ENCODE results near the gene KIFC3. TPM values are rescaled to one million over a fixed set of nuclear protein-coding genes. Genes with fewer than 3 reads are reported as not detected.
"Not testable (repeated sequence)": the region's sequence is repeated elsewhere in the genome, so short reads cannot be mapped to it uniquely, and the experiment has no call there.

The KIFC3 gene
- total RNA-seq, 2 donors from 2014 or later = 40.6 to 59.5 TPM

DNA sequence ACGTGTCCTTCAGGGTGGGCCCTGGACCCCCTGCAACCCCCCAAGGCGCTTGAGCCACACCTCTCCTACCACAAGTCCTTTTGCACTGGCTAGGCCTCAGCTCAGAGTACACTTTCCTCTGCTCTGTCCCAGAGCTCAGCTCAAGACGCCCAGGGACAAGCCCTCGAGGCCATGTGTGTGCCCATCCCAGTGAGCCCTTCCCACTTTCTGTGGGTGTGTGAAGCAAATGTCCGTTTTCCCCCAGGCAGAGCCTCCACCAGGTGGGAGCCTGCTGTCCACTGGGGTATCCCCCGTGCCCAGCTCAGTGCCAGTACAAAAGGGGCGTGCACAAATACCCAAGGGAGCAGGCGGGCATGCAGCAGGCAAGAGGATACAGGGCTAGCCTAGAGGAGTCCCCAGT is 18.4 kb downstream of the KIFC3 start:
- Histone ChIP-seq H3K27me3 (no peaks in the 10 kb centered on the region), H3K27ac (no peak overlapping the region), H3K9me3 (no peaks in the 10 kb centered on the region), H3K4me1 (peaks cover 0 to 25% of the 10 kb centered on the region in 2 donors), H3K4me3 (no peak overlapping the region), H3K36me3 (peaks cover 27% of the 10 kb centered on the region)
- no peak for DNase-seq (ENCODE audit: low spot score)
- TF ChIP-seq, protein P1, sequence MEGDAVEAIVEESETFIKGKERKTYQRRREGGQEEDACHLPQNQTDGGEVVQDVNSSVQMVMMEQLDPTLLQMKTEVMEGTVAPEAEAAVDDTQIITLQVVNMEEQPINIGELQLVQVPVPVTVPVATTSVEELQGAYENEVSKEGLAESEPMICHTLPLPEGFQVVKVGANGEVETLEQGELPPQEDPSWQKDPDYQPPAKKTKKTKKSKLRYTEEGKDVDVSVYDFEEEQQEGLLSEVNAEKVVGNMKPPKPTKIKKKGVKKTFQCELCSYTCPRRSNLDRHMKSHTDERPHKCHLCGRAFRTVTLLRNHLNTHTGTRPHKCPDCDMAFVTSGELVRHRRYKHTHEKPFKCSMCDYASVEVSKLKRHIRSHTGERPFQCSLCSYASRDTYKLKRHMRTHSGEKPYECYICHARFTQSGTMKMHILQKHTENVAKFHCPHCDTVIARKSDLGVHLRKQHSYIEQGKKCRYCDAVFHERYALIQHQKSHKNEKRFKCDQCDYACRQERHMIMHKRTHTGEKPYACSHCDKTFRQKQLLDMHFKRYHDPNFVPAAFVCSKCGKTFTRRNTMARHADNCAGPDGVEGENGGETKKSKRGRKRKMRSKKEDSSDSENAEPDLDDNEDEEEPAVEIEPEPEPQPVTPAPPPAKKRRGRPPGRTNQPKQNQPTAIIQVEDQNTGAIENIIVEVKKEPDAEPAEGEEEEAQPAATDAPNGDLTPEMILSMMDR (IDR thresholded peaks at IDR 0.05) = no peak

DNA sequence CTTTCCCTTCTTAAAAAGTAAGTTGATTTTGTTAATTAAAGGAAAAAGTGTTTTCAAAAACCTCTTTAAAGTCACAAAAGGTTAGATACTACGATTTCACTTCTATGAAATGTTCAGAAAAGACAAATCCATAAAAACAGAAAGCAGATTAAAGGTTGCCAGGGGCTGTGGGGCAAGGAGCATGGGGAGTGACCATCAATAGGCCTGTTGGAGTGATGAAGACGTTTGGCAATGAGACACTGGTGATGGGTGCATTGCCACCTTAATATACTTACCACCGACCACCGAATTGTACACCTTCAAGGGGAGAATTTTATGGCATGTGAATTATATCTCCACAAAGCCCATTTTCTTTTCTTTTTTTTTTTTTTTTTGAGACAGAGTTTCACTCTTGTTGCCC is 19.2 kb downstream of the KIFC3 start:
- Histone ChIP-seq H3K27me3 (no peaks in the 10 kb centered on the region), H3K27ac (no peak overlapping the region), H3K4me3 (no peak overlapping the region), H3K9me3 (no peaks in the 10 kb centered on the region), H3K4me1 (peaks cover 0 to 17% of the 10 kb centered on the region in 2 donors), H3K36me3 (peaks cover 29% of the 10 kb centered on the region)
- no peak for DNase-seq (ENCODE audit: low spot score)
- TF ChIP-seq, protein P1 (IDR thresholded peaks at IDR 0.05) = no peak

- DNase-seq (ENCODE audit: low spot score); H3K27me3 ChIP-seq; H3K27ac ChIP-seq; H3K9me3 ChIP-seq; H3K4me3 ChIP-seq: not testable (repeated sequence)
- H3K36me3 ChIP-seq = peaks cover 29% of the 10 kb centered on the region
- peaks cover 0 to 14% of the 10 kb centered on the region in 2 donors for H3K4me1 ChIP-seq
These were observed 19.7 kb downstream of the KIFC3 start for GRCh38 chr16:57782607-57783055.

- TF ChIP-seq, protein P1 (IDR thresholded peaks at IDR 0.05) = no peak
These were observed 20.3 kb downstream of the KIFC3 start for GRCh38 chr16:57781741-57782606.

GRCh38 chr16:57781349-57781740 is 20.9 kb downstream of the KIFC3 start:
- peaks cover 0 to 2% of the 10 kb centered on the region in 2 donors for H3K4me1 ChIP-seq
- DNase-seq (ENCODE audit: low spot score) = no peak
- TF ChIP-seq, protein P1 (IDR thresholded peaks at IDR 0.05) = no peak
- H3K27me3 ChIP-seq = no peaks in the 10 kb centered on the region
- no peaks in the 10 kb centered on the region for H3K9me3 ChIP-seq
- H3K4me3 ChIP-seq = no peak overlapping the region
- peaks cover 33% of the 10 kb centered on the region for H3K36me3 ChIP-seq
- H3K27ac ChIP-seq = no peak overlapping the region

More at GRCh38 chr16:57781741-57782606, 20.3 kb downstream of the KIFC3 start:
- no peaks in the 10 kb centered on the region for H3K9me3 ChIP-seq
- H3K27me3 ChIP-seq = no peaks in the 10 kb centered on the region
- peaks cover 0 to 8% of the 10 kb centered on the region in 2 donors for H3K4me1 ChIP-seq
- DNase-seq (ENCODE audit: low spot score) = no peak
- no peak overlapping the region for H3K4me3 ChIP-seq
- no peak overlapping the region for H3K27ac ChIP-seq
- H3K36me3 ChIP-seq = peaks cover 29% of the 10 kb centered on the region

GRCh38 chr16:57779836-57780235 is 22.5 kb downstream of the KIFC3 start:
- H3K9me3 ChIP-seq; H3K4me3 ChIP-seq; H3K4me1 ChIP-seq; DNase-seq (ENCODE audit: low spot score); H3K27me3 ChIP-seq; H3K27ac ChIP-seq: not testable (repeated sequence)
- H3K36me3 ChIP-seq = peaks cover 40% of the 10 kb centered on the region
